ENCODE data around the gene HGFAC.

GRCh38 chr4:3411676-3412075 lies 30.1 kb upstream of the HGFAC start:
- TF ChIP-seq CTCF (conservative IDR thresholded peaks at IDR 0.05; ENCODE audit: low read depth, low read length) (no peak), EZH2 (IDR thresholded peaks at IDR 0.05; ENCODE audit: low read length, unreplicated experiment) (no peak)
